ENCODE results near the gene MTURN.

MTURN gene

DNA sequence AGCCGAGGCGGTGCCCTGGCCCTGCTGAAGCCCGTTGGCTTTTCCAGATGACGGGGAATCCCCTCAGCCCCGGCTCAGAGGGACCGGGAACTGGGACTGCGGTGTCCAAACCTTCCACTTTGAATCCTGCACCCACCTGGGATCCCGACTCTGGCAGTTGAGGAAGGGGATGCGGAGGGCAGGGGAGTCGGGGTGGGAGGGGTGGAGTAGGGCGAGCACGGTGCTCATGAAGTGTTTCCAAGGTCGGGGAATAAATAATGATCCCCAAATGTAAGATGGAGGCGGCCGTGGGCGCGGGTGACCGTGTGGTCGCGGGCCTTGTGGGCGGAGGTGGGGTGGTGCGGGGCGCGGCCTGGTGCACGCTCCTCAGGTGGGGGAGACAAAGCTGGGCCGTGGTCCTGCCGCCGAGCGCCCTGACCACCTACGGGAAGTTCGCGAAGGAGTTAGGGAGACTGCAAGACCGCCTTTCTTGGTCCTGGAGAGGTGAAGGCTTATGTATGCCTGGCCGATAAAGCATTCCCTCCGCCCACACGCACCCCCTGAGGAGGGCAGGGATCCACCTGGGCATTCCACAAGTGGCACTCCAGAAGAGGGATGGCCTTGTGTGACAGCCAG, 1.4 kb downstream of the MTURN start:
- DNase-seq (ENCODE audit: low read depth): peak; percentile 6

DNA sequence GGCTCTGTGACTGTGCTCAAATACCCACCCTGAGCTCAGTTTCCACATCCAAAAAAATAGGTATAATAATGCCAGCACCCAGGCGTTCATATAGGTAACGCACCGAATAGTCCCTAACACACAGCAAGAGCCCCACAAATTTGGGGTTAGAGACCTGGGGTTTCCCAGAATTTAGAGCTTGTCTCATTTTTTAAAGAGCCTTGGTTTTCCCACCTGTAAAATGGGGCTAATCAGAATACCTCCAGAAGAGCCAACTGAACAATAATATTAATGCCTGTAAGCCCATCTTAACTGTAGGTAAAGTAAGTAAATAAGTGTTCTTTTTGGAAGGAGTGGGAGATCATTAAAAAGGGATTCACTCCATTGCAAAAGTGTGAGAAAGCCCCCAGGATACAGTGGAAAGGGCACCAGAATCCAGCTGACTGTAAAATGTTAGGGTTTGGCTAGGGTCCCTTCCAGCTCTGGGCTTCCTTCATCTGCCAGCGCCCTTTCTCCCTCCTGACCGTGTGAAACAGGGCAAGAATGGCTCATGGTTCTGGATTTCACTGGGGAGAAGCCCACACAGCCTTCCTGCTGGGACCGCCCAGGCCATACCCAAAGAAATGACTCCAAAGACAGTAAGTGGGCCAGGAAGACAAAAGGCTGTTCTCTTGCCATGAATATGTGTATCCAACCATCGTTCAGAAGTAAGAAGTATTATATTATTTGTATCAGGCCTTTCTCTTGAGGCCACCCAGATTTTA, 2.1 kb downstream of the MTURN start:
- DNase-seq (ENCODE audit: low read depth): no peak

DNA sequence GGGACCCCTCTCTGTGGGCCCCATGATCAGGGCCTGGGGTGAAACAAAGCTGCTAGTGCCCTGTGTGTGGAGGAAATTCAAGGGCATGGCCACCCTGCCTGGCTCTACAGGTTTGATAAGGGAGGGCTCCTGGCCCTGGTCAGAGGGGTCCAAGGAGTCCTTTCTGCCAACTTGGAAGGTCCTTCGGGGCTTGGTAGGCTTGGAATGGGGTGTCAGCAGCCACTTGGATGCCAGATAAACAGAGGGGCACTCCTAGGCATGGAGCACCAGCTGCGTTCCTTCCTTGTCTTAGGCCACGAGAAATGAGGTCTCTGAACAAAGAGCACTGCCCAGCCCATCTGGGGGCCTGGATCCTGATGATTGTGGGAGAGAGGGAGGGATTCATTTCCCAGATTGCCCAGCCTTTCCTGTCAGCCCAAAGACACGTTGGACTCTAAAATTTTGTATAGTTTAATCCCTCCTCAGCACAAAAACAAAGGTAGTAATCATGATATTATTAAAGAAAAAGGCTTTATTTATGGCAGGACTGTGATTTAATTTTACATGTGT, 5.1 kb downstream of the MTURN start:
- DNase-seq (ENCODE audit: low read depth): no peak

DNA sequence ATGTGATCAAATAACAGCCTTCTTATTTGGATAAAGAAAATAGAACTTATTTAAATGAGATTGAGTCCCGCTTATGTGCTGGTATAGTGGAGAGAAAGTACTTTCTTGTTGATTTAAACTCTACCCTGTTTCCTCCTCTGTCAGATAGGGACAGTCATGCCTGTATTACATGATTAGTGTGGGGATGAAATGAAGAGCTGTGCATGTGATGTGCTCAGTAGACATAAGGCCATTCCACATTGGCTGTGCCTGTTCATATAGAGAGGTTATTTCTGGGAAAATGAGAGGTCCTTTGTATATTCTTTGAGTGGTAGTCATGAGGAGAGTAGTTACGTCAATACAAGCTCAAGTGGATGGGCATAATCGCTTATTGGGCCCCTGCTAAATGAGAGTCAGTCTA, 5.7 kb downstream of the MTURN start:
- DNase-seq (ENCODE audit: low read depth): no peak

DNA sequence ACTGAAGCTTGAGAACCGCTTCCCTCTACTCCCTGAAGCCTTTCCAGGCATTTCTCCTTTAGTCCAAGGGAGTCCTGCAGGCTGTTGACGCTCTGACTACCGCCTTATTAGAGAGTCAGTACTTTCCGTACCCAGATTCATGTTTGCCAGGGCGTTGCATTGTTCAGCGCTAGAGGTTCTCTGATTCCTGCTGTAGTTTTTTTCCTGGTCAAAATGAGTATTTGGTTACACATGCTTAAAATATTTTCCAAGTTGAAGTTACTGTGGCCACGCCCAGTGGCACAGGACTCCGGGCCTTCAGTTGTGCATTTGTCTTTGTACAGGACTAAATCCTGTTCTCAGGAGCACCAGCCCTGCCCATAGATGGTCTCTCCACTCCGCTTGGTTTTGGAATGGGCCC, 7.9 kb downstream of the MTURN start:
- peak; percentile 68 for DNase-seq (ENCODE audit: low read depth)

DNA sequence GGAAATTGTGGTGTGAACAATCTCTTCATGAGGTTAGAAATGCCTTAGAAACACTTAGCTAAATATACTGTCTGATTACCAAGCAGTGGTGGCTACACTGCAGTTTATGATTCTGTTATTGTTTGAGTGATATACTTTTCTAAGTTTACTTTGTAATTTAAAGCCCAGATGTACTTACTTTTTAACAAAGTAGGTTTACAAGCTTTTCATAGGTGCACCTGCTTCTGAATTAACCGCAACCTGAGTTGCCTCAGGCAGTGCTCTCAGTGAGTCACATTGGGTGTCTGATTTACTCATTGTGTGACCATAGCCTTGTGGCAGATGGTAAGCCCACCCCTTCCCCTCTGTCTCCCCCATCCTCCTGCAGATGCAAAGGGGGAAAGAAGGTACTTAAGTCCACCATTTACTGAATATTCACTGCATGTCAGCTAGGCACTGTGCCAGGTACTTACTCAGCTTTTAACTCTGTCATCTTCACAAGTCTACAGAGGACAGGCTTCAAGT, 9.0 kb downstream of the MTURN start:
- peak; percentile 53 for DNase-seq (ENCODE audit: low read depth)

DNA sequence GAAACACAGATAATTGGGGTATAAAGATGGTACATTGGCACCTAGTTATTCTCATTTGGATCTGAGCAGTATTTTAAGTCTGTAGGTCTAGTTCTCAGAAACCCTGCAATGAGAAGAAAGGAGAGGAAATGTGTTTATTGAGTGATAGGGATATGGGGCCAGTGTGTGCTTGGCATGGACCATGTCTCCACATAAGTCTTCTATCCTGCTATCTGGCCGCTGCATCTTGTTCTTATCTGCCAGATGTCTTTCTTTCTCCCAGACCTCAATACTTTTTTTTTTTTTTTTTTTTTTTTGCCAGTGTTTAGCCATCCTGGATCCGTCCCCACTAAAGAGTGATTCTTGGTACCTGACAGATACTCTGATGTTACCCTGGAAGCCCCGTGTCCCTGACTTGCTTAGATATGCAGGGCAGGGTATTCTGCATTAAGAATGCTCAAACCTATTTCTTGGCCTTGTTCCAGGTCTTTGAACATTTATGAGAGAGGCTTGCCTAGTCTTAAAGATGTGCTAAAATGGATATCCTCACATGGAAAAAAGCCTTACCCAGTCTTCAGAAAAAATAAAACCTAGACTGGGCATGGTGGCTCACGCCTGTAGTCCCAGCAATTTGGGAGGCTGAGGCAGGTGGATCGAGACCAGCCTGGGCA, 10.0 kb downstream of the MTURN start:
- DNase-seq (ENCODE audit: low read depth): no peak

DNA sequence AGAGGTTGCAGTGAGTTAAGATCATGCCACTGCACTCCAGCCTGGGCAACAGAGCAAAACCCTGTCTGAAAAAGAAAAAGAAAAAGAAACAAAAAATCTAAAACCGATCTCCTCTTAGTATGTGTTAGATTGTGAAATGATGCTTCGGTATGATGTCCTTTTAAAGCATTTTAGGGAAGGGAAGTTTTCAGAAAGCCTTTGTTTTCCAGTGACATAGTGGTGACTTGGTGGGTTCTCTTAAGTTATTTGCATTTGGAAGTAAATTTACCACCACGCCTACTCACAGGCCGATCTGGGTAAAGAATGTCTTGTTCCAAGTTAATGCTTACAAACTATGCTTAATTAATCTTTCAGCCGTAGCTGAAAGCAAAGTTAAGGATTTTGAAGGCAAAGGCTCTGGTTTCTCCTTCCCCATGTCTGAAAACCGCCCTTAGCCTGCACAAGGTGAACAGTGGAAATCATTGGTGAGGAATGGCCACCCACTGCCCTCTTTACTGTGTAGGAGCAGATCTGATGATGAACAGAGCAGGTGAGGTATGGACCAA, 10.7 kb downstream of the MTURN start:
- no peak for DNase-seq (ENCODE audit: low read depth)

DNA sequence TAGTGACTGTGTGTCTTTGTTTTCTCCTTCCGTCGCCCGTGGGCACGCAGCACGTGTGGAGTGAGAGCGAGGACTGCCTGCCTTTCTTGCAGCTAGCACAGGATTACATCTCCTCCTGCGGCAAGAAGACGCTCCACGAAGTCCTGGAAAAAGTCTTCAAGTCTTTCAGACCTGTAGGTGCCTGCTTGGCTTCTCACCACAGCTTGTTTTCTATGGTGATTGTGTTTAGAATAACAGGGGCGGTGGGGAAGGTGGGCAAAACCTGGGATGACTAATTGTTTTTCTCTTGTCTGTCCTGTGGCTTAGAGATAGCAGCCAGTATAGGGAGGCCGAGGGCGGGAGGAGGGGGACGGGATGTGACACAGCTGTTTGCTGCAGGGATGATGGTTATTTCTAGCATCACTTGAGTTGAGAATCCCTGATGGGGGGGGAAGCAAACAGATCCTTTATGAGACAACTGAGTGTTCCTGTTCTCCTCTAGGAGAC, 11.4 kb downstream of the MTURN start:
- DNase-seq (ENCODE audit: low read depth): no peak

DNA sequence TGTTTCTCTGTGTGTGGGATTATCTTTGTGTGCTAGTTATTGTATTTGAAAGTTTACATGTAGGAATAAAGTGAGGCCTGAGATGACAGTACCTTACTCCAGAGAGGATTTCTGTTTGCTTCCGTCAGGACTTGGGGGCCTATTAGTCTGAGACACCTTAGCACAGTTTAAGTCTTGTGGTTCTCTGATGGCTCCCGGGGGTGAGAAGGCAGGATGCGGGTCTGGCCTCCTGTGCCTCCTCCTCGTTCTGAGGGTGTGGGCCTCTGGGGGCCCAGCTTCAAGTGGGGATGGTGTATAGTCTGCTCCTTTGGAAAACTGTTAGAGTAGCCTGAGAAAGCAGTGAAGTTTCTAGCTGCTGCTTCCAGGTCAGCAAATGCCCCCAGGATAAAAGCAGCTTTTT, 12.4 kb downstream of the MTURN start:
- DNase-seq (ENCODE audit: low read depth): no peak

DNA sequence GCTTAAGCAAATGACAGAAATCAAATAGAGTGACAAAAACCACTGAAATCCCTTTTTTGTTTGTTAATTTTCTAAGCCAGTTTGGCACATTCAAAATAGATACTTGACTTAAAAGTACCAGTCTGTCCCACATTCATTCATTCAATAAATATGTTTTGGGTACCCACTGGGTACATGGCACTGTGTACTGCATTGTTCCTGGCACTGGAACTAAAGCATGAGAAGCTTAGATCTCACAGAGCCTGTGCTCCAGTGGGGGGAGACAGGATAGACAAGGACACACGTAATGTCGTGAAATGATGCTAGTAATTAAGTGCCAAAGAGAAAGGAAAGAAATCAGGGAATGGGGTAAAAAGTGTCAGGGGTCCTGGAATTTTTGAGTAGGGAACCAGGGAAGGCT, 13.0 kb downstream of the MTURN start:
- DNase-seq (ENCODE audit: low read depth): no peak

DNA sequence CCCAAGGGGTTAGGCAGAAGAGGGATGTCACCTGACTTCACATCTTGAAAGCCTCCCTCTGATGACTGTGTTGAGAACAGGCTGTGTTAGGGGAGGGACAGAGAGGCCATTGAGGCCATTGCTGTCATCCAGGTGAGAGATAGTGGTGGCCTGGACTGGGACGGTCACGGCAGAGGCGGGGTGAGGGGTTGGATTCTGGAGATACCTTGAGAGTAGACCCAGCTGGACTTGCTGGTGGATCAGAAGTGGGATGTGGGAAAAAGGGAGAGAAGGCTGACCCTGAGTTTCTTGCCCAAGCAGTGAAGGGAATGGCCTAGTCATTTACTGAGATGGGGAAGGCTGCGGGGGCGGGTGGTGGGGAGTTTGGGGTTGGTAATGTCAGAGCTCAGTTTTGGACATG, 13.6 kb downstream of the MTURN start:
- DNase-seq (ENCODE audit: low read depth): no peak

DNA sequence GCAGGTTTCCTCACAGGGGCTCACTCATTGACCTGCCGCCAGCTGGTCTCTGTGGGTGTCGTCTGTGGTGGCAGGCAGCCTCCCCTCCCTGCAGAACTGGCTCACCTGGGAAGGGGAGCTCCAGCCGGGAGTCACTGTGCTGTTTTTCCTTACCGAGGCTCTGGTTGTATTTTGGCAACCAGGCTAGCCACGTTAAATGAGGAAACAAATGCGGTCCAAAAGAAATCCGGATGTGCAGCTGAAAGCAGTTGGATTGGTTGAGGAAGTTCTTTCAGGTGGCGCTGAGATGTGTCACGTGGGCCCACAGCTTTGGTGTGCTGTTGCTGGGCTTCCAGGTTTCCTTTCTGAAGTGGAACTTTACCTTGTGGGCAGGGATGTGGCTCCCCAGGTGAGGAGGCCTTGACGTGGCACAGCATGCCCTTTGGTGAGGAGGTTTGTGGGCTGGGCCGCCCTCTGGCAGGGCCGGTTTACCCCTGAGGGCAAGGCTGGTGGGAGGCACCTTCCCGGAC, 14.2 kb downstream of the MTURN start:
- no peak for DNase-seq (ENCODE audit: low read depth)

DNA sequence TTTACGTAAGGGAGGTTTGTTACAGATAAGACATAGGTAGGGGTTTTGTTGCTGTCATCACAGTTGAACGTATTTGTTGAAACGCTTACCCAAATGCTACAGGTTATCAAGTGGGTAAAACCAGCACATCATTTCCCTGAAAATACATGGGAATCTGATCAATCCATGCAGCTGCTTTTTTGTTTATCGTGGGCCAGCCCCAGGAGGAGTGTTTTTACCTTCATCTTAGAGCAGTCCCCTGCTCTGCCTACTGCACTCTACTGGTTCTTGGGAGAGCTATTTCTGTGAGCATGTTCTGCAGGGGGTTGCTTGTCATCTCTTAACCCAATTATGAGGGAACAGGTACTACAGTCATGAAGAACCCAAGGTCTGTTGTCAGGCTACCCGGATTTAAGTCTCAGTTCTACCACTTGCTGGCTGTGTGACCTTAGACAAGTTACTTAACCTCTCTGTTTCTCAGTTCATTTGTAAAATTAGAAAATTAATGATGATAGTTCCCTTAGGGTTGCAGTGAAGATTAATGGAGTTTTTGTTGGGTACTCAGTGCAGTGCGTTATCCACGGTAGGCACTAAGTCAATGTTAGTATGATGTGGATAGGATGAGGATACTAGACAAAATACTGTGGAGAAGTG, 15.0 kb downstream of the MTURN start:
- DNase-seq (ENCODE audit: low read depth): no peak

DNA sequence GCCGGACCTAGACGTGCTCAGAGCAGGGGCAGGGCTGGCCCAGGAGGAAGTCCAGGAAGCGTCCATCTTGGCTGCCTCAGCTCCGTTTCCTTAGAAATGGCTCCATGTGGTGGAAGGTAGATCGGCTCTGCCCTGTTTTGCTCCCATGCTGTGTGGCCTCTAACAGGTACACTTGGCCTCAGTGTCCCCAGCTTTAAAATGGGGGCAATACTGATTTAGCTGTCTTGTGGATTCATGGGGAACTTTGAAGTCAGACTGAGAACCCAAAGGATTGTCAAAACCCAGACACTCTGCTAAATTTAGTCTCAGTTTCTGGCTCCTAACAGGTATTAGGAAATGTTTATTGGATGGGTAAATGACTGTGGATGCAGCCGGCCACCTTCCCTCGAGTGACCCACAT, 15.9 kb downstream of the MTURN start:
- DNase-seq (ENCODE audit: low read depth): no peak

DNA sequence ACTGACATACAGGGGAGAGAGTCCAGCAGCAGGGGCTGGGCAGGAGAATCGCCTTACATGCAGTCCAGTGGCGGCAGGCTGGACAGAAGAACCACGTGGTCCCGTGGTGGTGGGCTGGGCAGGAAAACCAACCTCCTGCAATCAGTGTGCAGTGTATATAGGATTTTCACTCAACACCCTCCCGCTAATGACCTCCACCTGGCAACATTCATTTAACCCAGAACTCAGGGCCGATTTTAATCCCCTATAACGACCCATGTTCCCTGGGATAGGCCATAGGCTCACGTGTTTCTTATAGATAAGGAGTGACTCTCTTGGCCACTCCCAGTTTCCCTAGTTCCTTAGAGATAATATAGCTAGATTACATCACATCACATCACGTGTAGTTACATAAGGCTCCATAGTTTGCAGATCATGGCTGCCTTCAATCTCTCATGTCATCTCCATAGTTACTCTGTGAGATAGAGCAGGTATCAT, 19.4 kb downstream of the MTURN start:
- no peak for DNase-seq (ENCODE audit: low read depth)

DNA sequence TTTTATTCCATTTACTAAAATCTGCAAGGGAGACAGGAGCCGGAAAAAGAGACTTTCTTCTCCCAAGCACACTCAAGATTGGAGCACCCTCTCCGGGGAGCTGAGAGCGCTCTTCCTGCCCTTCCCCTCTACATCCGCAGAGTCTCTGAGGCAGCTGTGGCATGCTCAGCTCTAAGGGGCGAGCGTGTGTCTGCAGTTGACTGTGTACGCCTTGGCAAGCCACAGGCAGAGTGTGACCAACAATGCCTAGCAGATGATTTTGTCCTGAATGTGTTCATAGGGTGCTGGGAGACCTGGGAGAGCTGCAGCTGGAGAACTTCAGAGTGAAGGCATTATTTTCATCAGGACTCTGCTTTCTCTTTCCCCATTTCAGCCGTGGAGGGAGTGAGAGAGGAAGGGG, 20.7 kb downstream of the MTURN start:
- DNase-seq (ENCODE audit: low read depth): no peak

DNA sequence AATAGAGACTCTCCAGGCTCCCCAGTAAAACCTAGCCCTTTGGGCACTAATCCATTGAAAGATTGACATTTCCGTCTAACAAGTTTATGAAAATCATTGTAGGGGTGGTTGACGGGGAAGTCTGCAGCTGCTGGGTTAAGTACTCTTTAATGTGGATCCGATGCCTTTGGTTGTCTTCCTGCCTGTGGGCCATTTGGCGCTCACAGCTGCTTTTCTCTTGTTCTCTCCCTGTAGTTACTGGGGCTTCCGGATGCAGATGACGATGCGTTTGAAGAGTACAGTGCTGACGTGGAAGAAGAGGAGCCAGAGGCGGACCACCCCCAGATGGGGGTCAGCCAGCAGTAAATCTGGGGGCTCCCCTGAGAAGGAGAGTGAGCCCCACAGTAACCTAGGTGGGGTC, 22.4 kb downstream of the MTURN start:
- no peak for DNase-seq (ENCODE audit: low read depth)

DNA sequence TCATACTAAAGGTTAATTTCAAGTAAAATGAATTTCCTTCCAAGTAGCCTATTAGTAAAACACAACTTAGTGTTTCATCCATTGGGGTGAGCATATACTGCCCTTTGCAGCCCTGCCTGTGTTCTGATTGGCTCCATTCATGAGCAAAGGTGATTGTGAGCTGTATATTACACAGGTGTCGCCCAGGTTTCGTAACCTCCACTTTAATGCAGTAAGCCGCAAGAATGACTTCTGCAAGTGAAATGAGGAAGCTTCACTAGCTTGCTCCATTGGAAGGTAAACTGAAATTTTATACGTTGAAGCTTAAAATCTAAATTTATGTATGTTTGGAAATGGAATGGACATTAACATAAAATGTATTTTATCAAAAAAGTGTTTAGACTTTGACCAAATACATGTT, 24.4 kb downstream of the MTURN start:
- DNase-seq (ENCODE audit: low read depth): no peak

DNA sequence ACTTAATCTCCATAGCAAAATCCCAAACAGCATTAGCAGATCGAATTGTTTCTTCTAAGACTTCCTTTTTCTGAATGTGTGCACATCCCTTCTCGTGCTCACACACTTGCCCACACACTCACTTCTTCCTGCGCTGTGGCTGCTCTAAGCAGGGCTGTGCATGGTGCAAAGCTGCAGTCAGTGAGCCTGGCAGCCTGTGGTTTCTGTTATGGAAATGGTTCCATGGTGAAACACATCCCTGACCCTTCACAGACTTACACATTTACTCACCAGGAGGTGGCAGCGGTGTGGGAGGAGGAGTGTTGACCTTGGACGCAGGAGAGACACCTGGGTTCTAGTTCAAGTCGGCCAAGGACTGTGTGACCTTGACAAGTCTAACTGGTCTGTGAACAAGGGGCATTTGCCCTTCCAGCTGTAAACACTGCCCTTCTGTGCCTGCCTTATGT, 24.9 kb downstream of the MTURN start:
- peak; percentile 56 for DNase-seq (ENCODE audit: low read depth)

DNA sequence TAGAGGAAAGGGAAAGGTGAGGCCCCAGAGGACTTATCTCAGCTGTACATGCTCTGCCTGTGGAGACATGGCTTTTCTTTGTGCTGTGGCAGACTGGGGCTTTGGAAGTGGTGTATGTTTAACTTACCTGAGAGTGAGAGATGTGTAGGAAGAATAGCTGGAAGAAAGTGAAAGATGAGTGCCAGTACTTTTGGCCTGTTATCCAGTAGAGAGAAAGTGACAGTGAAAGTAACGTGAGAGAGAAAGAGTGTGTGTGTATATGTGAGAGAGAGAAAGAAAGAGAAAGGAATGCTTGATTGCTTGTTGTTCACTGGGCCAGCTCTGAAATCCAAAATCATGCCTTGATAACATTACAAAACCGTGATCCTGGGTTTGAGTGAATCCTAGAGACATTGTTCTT, 25.5 kb downstream of the MTURN start:
- DNase-seq (ENCODE audit: low read depth): no peak

DNA sequence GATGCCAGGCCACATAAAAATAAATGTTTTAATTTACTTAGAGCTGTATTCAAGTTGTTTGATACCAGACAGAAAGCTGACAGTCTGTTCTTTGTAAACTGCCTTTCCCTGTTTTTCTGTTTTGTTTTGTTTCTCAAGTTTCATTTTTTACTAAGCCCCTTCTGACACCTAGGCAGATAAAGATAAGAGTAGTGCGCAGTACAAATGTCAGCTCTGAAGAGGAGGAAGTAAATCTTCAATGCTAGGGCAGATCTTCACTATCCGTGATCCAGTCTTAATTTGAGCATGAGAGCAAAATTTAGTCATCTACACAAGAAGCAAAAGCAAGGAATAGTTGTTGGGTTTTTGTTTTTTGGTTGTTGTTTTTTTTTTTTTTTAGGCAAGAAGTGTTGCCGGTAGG, 27.3 kb downstream of the MTURN start:
- no peak for DNase-seq (ENCODE audit: low read depth)

Data from ELR (cell line).